GM18868 (cell line): ENCODE measurements around the gene DMD.
A peak's percentile ranks its signal among the peaks of the same experiment; 100 is the strongest.

Source experiments
- ATAC-seq: cut with Tn5 transposase; IDR thresholded peaks from one replicate; pipeline ENCODE4 v1.9.1; 2021; ENCODE audit warnings: mild to moderate bottlenecking, moderate library complexity; ENCODE audit not compliant: unreplicated experiment

The DMD gene

GRCh38 chrX:31217084-31217483 lies 1994.3 kb downstream of the DMD start:
- no peak for ATAC-seq

DNA sequence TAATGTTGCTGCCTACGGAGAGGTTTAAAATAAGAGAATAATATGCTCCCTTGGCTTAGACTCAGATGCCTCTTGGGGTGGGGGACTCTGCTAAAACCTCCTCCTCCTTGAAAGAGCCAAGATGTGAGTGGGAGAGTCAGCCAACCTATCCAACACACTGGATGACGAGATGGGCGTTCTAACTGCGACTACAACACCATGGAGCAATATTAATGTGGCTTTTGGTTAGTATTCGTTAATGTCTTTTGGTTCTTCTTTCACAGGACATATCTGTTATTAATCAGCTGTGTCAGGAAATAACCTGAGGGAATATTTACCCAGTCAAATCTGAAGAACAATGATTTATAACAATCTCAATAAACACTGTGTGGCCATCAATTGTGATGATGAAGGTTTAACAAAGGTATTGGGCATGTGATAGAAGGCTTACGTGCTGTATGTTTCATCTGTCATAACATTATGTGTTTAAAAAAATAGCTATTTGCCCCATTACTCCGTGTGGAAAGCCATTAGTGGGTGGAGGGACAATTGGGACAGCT lies 1996.0 kb downstream of the DMD start:
- ATAC-seq, result peak; percentile 36

DNA sequence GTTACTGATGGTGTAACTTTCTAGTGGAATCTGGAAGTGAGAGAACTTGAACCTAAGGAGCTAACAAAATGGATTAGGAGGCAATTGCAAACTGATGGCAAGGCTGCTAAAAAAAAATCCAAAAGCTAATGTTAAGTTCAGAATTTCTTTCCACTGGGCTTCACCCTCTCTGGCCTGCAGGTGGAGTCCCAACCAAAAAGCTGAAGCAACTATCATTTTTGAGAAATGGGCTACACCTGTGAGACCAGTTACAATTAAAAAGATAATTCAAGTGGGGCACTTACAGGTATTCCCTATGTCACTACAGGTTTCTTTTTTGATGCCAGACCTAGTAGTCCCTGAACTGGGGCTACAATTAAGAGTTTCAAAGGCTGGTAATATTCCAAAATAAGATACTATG lies 1997.4 kb downstream of the DMD start:
- ATAC-seq, result peak; percentile 33

DNA sequence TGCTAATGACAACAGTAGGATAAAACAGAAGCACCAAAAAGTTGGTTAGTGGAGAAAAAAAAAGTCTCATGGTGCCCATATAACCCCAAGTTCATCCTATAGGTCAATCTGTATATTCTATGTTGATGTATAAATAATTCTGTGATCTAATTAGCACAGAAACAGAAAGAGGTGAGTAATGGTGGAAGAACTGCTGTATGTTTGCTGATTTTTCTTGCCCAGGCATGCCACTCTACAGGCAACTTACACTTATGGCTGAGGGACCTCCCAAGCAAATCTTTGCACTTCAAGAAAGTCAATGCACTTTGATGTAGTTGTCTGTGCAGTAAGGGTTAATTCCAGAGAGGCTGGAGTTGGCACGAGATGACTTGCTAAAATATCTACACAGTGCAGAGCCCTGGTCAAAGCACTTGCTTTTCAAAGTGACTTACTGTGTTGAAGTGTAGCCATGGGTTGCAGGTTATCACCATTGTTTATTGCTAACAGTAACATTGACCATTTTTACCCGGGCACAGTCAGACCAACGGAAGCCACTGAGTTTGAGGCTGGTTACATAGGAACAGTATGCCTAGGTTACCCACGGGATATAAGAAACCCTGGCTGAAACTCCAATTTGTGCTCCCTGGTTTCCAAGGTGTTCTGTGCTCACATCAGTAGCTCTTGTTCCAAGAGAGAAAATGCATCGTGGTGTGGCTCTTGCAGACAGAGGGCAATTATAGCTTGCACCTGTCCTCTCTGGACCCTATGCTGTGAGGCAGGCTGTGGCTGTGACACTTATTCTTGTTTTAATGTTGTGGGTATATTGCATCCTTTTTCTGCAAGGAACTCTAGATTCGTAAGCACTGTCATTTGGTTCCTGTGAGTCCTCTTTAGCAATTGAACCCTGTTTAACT lies 1998.2 kb downstream of the DMD start:
- peak; percentile 36 for ATAC-seq

- ATAC-seq, result no peak
Observed at GRCh38 chrX:31209005-31209628, 2002.2 kb downstream of the DMD start.

- ATAC-seq, result no peak
Observed at GRCh38 chrX:31201503-31201902, 2009.8 kb downstream of the DMD start.

GRCh38 chrX:31200430-31200829 lies 2010.9 kb downstream of the DMD start:
- ATAC-seq, result peak; percentile 94

GRCh38 chrX:31199840-31200114 lies 2011.6 kb downstream of the DMD start:
- no peak for ATAC-seq

DNA sequence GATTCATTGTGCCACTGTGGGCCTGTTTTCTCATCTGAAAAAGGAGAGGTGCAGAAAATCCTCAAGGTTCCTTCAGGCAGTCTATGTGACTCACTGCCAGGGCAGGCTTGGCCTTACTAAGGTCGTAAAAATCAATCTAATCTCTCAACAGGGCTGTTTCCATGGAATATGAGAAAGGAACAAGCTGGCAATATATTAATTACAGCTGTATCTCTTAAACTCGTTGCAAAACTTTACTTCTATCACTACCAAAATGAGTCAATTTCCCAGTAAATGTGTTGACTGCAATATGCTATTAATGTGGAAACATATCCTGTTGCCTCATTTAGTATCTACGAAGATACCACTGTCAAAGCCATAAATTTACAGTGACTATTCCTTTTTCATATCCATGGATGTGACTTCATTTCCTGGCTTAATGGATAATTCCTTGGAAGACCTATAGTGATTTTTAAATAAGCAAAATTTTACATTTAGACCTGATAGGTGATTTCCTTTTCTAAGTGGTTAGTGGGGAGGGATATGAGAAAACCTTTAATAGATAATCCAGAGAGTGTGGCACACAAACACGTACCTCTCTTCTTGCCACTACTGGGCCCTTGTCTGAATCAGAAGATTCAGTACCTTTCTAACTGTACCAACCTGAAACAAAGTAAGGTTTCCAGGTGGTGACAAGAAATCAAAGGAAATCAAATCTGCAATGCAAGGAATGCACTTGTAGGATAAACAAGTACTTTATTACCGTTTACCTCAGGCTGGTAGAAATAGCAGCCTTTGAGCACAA lies 2012.1 kb downstream of the DMD start:
- no peak for ATAC-seq

DNA sequence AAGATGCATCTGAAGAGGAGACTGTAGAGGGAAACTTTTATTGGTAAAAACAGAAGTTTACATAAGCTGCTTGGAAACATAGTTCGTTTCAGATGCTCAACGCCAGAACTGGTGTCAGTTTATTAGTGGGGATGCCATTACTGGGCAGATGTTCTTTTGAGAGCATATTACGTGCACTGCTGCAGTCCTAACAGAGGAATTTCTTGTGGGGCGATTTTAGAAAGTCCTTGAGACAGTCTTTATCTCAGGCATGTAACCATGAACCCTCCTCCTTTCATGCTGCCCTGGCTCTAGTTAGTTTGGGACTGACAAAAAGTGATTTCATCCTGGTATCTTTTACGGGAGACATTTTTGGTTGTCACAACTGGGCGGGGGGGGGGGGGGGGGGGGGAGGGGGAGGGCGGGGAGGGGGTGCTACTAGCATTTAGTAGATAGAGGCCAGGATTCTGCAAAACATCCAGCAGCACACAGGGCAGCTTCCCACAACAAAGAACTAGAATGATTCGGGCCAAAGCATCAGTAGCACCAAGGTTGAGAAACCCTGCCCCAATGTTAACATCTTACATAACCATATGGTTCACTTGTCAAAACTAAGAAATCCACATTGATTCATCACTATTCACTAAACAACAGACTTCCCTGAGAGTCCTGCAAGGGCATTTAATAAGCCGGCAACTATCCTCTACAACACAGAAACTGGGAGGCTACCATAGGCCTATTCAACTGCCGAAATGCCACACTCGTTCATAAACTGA lies 2021.0 kb downstream of the DMD start:
- no peak for ATAC-seq

- ATAC-seq, result no peak
Observed at GRCh38 chrX:31186693-31187338, 2024.5 kb downstream of the DMD start.

GRCh38 chrX:31185884-31186283 lies 2025.5 kb downstream of the DMD start:
- no peak for ATAC-seq

DNA sequence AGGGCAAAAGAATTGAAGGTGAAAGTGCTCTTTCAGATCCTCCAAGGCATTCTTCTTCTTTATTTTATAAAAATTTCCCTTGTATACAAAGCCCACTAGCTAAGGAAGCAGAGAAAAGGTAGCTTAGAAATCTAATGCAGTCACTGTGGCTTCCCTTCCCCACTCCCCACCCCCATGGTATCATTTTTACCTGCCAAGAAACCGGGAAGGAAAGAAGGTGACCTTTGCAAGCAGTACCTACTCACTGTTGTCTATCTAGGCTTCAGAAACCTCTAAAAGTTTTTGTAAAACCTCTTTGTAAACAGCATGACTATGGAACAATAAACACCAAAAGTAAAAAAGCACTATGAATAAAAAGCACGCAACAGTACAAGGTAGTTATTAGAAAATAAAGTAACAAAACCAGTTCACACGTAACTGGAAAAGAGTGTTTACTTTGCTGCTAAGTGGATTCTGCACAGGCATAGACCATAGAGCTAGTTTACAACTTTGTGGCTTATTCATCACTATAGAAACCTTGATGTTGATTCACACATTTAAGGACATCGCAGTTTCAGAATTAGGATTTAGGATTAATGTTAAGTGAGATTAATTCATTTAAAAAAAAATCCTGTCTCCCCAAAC lies 2029.9 kb downstream of the DMD start:
- ATAC-seq, result no peak

GRCh38 chrX:31179203-31179602 lies 2032.1 kb downstream of the DMD start:
- no peak for ATAC-seq

GRCh38 chrX:31178769-31179125 lies 2032.6 kb downstream of the DMD start:
- no peak for ATAC-seq

GRCh38 chrX:31178064-31178768 lies 2033.1 kb downstream of the DMD start:
- ATAC-seq, result peak; percentile 84

GRCh38 chrX:31170792-31171191 lies 2040.6 kb downstream of the DMD start:
- no peak for ATAC-seq

- ATAC-seq, result peak; percentile 100
Observed at GRCh38 chrX:31168551-31168950, 2042.8 kb downstream of the DMD start.

DNA sequence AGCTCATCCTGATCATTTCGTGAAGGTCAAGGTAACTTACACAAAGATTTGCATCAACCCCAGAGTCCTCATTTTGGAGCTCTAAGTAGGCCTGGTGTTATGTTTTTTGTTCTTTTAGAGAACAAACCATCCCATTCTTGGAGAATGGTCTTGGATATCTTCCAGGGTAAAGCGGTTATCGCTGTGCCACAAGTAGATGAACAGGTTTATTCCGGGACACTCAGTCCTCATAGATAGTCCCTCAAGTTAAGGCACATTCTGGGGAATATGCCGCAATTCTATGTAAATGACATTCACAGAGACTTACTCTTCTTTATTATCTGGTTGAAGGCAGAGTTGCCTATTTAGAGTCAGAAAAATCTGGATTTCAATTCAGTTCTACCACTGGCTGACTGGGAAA lies 2044.5 kb downstream of the DMD start:
- ATAC-seq, result no peak
